KMS-11 (cell line): ENCODE measurements around the gene MITF.

Source experiments
- H2AFZ ChIP-seq: fragments of 200-600 bp; sonication (generic); 2 replicates; pipeline ENCODE4 v1.6.1; 2016; ENCODE audit warnings: antibody characterized with exemption, mixed run types, low read depth
- H3K27ac ChIP-seq: fragments of 200-600 bp; sonication (generic); 2 replicates; pipeline ENCODE4 v1.6.1; 2016; ENCODE audit warnings: mild to moderate bottlenecking, mixed run types
- H3K27me3 ChIP-seq: fragments of 200-600 bp; sonication (generic); 2 replicates; pipeline ENCODE4 v1.6.1; 2017; ENCODE audit warnings: mild to moderate bottlenecking, low read depth, mixed run types, moderate library complexity; ENCODE audit not compliant: insufficient read depth
- H3K36me3 ChIP-seq: fragments of 200-600 bp; sonication (generic); 2 replicates; pipeline ENCODE4 v1.6.1; 2017; ENCODE audit warnings: mild to moderate bottlenecking, mixed run types; ENCODE audit not compliant: insufficient read depth
- H3K4me1 ChIP-seq: fragments of 200-600 bp; sonication (generic); 2 replicates; pipeline ENCODE4 v1.6.1; 2016; ENCODE audit warnings: mild to moderate bottlenecking, low read depth, mixed run types; ENCODE audit not compliant: poor library complexity, severe bottlenecking
- H3K4me2 ChIP-seq: fragments of 200-600 bp; sonication (generic); 2 replicates; pipeline ENCODE4 v1.7.0; 2016; ENCODE audit warnings: mild to moderate bottlenecking, mixed run types
- H3K4me3 ChIP-seq: fragments of 200-600 bp; sonication (generic); IDR thresholded peaks from 2 replicates; pipeline ENCODE4 v1.6.1; 2017; ENCODE audit warnings: low read depth, low read length, mixed read lengths; ENCODE audit not compliant: insufficient read depth
- H3K79me2 ChIP-seq: fragments of 200-600 bp; sonication (generic); 2 replicates; pipeline ENCODE4 v1.6.1; 2016; ENCODE audit warnings: low read depth, mixed run types; ENCODE audit not compliant: insufficient read depth
- H3K9ac ChIP-seq: fragments of 200-600 bp; sonication (generic); 2 replicates; pipeline ENCODE4 v1.6.1; 2016; ENCODE audit warnings: mild to moderate bottlenecking, mixed run types
- H4K20me1 ChIP-seq: fragments of 200-600 bp; sonication (generic); 2 replicates; pipeline ENCODE4 v1.6.1; 2016; ENCODE audit warnings: mild to moderate bottlenecking, mixed run types; ENCODE audit not compliant: insufficient read depth
- TF ChIP-seq, protein P1 (sequence below): fragments of 200-600 bp; sonication (generic); conservative IDR thresholded peaks from 2 replicates; pipeline ENCODE4 v1.6.1; 2017; ENCODE audit warnings: low read depth, mild to moderate bottlenecking, antibody characterized with exemption, low read length, moderate library complexity, mixed read lengths

The MITF gene

DNA sequence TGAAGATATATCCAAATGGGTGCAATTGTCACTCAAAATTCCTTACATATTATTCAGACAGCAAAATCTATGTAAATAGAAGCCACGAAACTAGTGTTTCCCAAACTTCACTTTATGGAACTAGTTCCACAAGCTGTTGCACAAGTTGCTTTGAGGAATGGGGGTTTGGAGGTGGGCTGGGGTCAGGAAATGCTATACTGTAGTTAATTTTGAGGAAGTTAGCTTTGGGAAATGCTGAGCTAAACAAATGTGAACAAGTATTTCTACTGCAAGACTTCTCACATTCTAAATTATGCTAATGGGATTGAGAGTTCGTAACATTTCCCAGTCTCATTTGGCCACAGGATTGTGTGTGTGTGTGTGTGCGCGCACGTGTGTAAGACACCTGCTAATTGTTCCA is 231.6 kb downstream of the MITF start:
- Histone ChIP-seq H3K27ac (no peak overlapping the region), H3K79me2 (no peaks in the 10 kb centered on the region), H4K20me1 (no peaks in the 10 kb centered on the region), H3K27me3 (no peaks in the 10 kb centered on the region), H3K4me3 (no peak overlapping the region), H3K4me2 (no peak overlapping the region), H3K4me1 (no peaks in the 10 kb centered on the region), H3K9ac (no peak overlapping the region), H3K36me3 (no peaks in the 10 kb centered on the region), H2AFZ (no peak overlapping the region)
- TF ChIP-seq, protein P1, sequence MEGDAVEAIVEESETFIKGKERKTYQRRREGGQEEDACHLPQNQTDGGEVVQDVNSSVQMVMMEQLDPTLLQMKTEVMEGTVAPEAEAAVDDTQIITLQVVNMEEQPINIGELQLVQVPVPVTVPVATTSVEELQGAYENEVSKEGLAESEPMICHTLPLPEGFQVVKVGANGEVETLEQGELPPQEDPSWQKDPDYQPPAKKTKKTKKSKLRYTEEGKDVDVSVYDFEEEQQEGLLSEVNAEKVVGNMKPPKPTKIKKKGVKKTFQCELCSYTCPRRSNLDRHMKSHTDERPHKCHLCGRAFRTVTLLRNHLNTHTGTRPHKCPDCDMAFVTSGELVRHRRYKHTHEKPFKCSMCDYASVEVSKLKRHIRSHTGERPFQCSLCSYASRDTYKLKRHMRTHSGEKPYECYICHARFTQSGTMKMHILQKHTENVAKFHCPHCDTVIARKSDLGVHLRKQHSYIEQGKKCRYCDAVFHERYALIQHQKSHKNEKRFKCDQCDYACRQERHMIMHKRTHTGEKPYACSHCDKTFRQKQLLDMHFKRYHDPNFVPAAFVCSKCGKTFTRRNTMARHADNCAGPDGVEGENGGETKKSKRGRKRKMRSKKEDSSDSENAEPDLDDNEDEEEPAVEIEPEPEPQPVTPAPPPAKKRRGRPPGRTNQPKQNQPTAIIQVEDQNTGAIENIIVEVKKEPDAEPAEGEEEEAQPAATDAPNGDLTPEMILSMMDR: no peak

DNA sequence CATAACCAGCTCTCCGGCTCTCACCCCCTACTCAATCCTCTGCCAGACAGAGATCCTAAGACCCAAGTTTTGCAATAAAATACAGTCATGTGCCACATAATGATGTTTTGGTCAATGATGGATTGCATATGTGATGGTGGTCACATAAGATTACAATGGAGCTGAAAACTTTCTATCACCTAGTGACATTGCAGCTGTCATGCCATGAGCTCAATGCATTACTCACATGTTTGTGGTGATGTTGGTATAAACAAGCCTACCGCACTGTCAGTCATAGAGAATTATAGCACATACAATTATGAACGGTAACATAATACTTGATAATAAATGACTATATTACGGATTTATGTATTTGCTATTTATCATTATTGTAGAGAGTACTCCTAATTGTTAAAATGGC is 233.4 kb downstream of the MITF start:
- Histone ChIP-seq H3K27me3 (no peaks in the 10 kb centered on the region), H3K9ac (no peak overlapping the region), H3K36me3 (no peaks in the 10 kb centered on the region), H3K79me2 (no peaks in the 10 kb centered on the region), H3K4me2 (no peak overlapping the region), H3K4me1 (no peaks in the 10 kb centered on the region), H4K20me1 (no peaks in the 10 kb centered on the region), H2AFZ (no peak overlapping the region), H3K27ac (no peak overlapping the region), H3K4me3 (no peak overlapping the region)
- TF ChIP-seq, protein P1: no peak

DNA sequence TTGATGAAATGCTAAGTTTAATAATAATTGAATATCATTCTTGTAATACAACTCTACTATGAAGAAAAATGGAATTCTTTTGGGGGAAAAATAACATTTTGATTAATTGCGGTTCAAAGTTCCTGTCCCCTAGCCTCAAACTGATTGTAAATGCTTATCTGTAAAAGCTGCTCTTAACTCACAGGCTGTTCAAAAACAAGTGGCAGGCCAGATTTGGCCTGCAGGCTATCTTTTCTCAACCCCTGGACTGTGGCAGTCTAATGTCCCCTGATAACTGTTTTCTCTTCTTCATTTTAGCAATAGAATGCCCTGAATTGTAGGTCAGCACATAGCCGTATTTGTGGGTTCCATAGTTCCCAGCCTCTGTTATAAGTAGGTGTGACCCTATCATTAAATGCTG is 236.8 kb downstream of the MITF start:
- Histone ChIP-seq H3K27me3 (no peaks in the 10 kb centered on the region), H3K36me3 (no peaks in the 10 kb centered on the region), H3K4me1 (no peaks in the 10 kb centered on the region), H4K20me1 (no peaks in the 10 kb centered on the region), H3K27ac (no peak overlapping the region), H2AFZ (no peak overlapping the region), H3K79me2 (no peaks in the 10 kb centered on the region), H3K4me3 (no peak overlapping the region), H3K4me2 (no peak overlapping the region), H3K9ac (no peak overlapping the region)
- TF ChIP-seq, protein P1: no peak

DNA sequence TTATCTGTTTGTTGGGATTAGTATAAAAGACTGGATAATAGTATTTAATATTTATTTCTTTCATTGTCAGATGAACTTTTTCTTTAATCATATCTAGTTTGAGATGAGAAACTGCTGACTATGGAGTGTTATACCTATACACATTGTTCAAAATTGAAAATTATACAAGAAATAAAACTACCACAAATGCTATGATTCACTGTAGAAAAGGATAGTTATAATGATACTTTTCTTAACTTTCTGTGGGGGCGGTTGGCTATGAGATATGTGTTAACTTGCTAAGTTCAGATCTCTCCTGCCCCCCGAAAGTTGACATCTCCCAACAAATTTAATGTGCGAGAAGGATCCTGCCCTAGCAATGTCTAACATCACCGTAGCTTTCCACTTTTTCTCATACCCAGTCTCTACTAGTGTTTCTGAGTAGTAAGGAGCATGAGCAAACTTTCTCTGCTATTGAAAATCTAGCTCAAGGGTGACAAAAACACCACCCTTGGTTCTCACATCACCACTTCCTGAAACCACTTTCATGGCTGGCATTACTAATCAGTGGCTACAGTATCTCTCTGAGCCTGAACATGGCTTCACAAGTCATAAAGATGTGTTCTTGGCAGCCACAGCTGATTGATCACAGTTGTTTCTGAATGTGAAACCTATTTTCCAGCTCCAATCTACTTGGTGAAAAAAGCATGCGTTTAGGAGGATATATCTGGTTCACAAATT is 244.4 kb downstream of the MITF start:
- no peaks in the 10 kb centered on the region for H3K4me1 ChIP-seq
- no peak overlapping the region for H2AFZ ChIP-seq
- H3K36me3 ChIP-seq: no peaks in the 10 kb centered on the region
- H3K4me2 ChIP-seq: no peak overlapping the region
- H4K20me1 ChIP-seq: no peaks in the 10 kb centered on the region
- no peaks in the 10 kb centered on the region for H3K27me3 ChIP-seq
- H3K9ac ChIP-seq: no peak overlapping the region
- no peak overlapping the region for H3K4me3 ChIP-seq
- H3K27ac ChIP-seq: no peak overlapping the region
- H3K79me2 ChIP-seq: no peaks in the 10 kb centered on the region
- TF ChIP-seq, protein P1: no peak
